Left lung (tissue), 10 donors: ENCODE measurements around the gene UBR7. TPM values are rescaled to one million over a fixed set of nuclear protein-coding genes. Genes with fewer than 3 reads are reported as not detected.

Experiments
- ATAC-seq: fragments of 200-7000 bp; cut with Tn5 transposase; one replicate; pipeline ENCODE4 v1.9.1; 2020; ENCODE audit warnings: moderate library complexity
- DNase-seq, 4 donors: peaks; one replicate each; pipeline ENCODE4 v3.0.0-alpha.2; 2013 to 2020
- H3K27ac ChIP-seq, 2 donors: fragments of 200-600 bp; sonication (generic) in 1 of 2; one replicate each; pipeline versions ENCODE4 v1.5.0 to v1.8.0; 2020 to 2021
- H3K27me3 ChIP-seq, 2 donors: fragments of 200-600 bp; sonication (generic) in 1 of 2; one replicate each; pipeline versions ENCODE4 v1.5.0 to v1.8.0; 2020 to 2021
- H3K36me3 ChIP-seq, 2 donors: fragments of 200-600 bp; sonication (generic) in 1 of 2; one replicate each; pipeline versions ENCODE4 v1.5.0 to v1.8.0; 2020 to 2021
- H3K4me1 ChIP-seq, 2 donors: fragments of 200-600 bp; one replicate each; pipeline ENCODE4 v1.8.0; 2021
- H3K4me3 ChIP-seq, 2 donors: fragments of 200-600 bp; sonication (generic) in 1 of 2; one replicate each; pipeline versions ENCODE4 v1.5.0 to v1.8.0; 2020 to 2021; ENCODE audit warnings: mild to moderate bottlenecking in 1 of 2
- H3K9me3 ChIP-seq, 2 donors: fragments of 200-600 bp; sonication (generic) in 1 of 2; one replicate each; pipeline versions ENCODE4 v1.5.0 to v1.8.0; 2020 to 2021
- intact Hi-C, 2 donors: fragments of 100-400 bp; cut with DNase I; formaldehyde crosslinking; loops; one replicate each; pipeline versions ENCODE4 v1.11.2 to v1.14.2; 2022
- polyA plus RNA-seq, 6 donors: library from polyadenylated mRNA; unstranded; fragments of 120-200 nt; gene quantifications; one replicate each; pipeline ENCODE4 v1.2.1, GENCODE V29; 2013; ENCODE audit not compliant: insufficient read length in 6 of 6
- total RNA-seq, 2 donors: library from RNA; stranded (reverse); fragmentation: NEBNext Ultra II Directional; extraction: Animal tissue kit (Norgen Biotek cat#: 25700); gene quantifications; one replicate each; pipeline ENCODE4 v1.2.1, GENCODE V29; 2021
- TF ChIP-seq, protein P1 (sequence below), 2 donors: fragments of 200-600 bp; sonication (generic) in 1 of 2; IDR thresholded peaks; one replicate each; pipeline versions ENCODE4 v1.5.0 to v1.8.0; 2021; ENCODE audit warnings: antibody characterized with exemption in 2 of 2
- donor health status: DM: no; HTN: yes; CAD: no.
- donor health status: DM: no; HTN: no; CAD: no.

Gene UBR7
- total and polyA plus RNA-seq, 8 donors, result 19.4 to 37.3 (median 30.4) TPM

DNA sequence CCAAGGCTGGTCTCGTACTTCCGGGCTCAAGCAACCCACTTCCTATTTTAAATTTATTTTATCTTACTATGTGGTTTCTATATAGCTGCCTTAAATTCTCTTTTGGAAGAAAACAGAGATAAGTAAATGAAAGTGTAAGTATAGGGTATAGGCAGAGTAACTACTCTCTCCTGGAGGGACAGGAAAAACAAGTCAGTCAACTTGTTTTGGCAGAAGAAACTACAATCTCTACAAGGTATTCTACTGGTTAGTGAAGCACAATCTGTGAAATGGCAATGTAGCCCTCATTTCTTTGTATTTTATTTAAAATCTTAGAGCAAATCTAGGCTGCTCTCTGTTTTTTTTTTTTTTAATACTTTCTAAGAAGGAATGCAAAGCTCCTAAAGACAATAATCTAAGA is 55.4 kb downstream of the UBR7 start:
- intact Hi-C loops, result no loop called here
- no peaks in the 10 kb centered on the region for H3K9me3 ChIP-seq
- DNase-seq, result no peak
- no peaks in the 10 kb centered on the region for H3K27me3 ChIP-seq
- H3K4me1 ChIP-seq, result peaks cover 0 to 3% of the 10 kb centered on the region in 2 donors
- no peak overlapping the region for H3K27ac ChIP-seq
- no peak overlapping the region for H3K4me3 ChIP-seq
- peaks cover 0 to 45% of the 10 kb centered on the region in 2 donors for H3K36me3 ChIP-seq
- no peak for ATAC-seq
- TF ChIP-seq, protein P1, sequence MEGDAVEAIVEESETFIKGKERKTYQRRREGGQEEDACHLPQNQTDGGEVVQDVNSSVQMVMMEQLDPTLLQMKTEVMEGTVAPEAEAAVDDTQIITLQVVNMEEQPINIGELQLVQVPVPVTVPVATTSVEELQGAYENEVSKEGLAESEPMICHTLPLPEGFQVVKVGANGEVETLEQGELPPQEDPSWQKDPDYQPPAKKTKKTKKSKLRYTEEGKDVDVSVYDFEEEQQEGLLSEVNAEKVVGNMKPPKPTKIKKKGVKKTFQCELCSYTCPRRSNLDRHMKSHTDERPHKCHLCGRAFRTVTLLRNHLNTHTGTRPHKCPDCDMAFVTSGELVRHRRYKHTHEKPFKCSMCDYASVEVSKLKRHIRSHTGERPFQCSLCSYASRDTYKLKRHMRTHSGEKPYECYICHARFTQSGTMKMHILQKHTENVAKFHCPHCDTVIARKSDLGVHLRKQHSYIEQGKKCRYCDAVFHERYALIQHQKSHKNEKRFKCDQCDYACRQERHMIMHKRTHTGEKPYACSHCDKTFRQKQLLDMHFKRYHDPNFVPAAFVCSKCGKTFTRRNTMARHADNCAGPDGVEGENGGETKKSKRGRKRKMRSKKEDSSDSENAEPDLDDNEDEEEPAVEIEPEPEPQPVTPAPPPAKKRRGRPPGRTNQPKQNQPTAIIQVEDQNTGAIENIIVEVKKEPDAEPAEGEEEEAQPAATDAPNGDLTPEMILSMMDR (IDR thresholded peaks at IDR 0.05), result no peak

DNA sequence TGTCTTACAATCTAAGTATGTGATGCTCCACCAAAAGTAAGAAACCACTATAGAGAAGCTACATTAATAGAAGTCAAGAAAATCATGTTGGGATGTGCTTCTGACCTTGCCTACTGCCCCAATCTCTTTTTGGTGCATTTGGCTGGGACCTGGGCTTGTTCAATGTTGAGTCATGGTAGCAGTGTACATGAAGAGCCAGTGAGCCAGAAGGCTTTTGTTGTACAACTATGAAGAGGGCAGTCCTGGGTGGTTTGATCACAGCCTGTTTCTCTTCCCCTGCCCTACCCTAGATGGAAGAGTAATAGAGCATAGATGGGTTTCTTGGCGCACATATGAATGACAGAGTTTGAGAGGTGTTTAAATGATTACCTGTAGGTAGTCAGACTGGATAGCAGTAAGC is 56.4 kb downstream of the UBR7 start:
- Histone ChIP-seq H3K9me3 (no peaks in the 10 kb centered on the region), H3K27me3 (no peaks in the 10 kb centered on the region), H3K27ac (no peak overlapping the region), H3K4me3 (no peak overlapping the region), H3K36me3 (peaks cover 0 to 45% of the 10 kb centered on the region in 2 donors), H3K4me1 (peaks cover 0 to 3% of the 10 kb centered on the region in 2 donors)
- TF ChIP-seq, protein P1 (IDR thresholded peaks at IDR 0.05), result no peak
- no peak for DNase-seq
- ATAC-seq, result no peak
- intact Hi-C loops, result no loop called here

DNA sequence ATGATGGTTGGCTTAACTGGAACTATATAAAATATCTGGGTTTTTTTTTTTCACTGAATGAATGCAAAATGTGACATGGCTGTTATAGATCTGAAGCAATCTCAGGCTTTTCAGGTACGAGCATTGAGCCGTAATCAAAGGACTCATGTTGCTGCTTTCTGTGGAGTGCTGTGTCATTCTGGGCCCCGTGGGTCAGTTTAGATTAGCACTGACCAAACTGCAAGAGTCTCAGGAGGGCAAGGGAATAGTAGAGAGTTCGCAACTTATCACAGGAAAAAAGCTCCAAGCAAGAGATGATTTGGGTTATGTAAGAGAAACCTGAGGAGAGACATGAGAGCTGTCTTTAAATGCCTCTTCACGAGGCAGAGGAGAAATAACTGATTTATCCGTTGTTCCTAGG is 59.1 kb downstream of the UBR7 start:
- Histone ChIP-seq H3K36me3 (peaks cover 0 to 25% of the 10 kb centered on the region in 2 donors), H3K9me3 (no peaks in the 10 kb centered on the region), H3K4me1 (peaks cover 0 to 3% of the 10 kb centered on the region in 2 donors), H3K27ac (no peak overlapping the region), H3K27me3 (no peaks in the 10 kb centered on the region), H3K4me3 (no peak overlapping the region)
- DNase-seq (no peak), ATAC-seq (no peak)
- intact Hi-C loops, result no loop called here
- TF ChIP-seq, protein P1 (IDR thresholded peaks at IDR 0.05), result no peak

DNA sequence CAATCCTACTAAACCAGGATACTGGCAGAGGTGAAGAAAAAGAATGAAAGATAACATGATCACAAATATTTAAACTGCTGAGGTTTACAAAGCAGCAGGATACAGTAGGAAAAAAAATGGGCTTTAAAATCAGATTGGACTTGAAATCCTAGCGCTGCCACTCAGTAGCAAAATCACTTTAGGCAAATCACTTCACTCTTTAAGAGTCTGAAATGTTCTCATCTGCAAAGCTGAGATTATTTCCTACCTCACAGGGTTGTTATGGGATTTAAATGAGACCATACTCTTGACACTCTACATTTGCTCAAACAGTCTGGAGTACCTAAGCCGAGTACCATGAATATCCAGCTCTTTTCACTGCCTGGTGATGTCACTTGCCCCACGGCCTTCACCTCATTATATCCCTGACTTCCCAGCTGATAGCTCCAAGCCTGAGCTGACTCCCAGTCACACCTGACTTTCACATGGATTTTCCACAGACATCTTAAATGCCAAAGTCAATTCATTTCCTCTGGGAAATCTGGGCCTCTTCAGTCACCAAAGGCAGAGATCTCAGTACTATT is 60.2 kb downstream of the UBR7 start:
- intact Hi-C loops, result no loop called here
- Histone ChIP-seq H3K4me3 (no peak overlapping the region), H3K36me3 (peaks cover 0 to 14% of the 10 kb centered on the region in 2 donors), H3K9me3 (no peaks in the 10 kb centered on the region), H3K27ac (no peak overlapping the region), H3K27me3 (no peaks in the 10 kb centered on the region), H3K4me1 (peaks cover 0 to 12% of the 10 kb centered on the region in 2 donors)
- no peak for DNase-seq
- TF ChIP-seq, protein P1 (IDR thresholded peaks at IDR 0.05), result no peak
- ATAC-seq, result peak; percentile 81

DNA sequence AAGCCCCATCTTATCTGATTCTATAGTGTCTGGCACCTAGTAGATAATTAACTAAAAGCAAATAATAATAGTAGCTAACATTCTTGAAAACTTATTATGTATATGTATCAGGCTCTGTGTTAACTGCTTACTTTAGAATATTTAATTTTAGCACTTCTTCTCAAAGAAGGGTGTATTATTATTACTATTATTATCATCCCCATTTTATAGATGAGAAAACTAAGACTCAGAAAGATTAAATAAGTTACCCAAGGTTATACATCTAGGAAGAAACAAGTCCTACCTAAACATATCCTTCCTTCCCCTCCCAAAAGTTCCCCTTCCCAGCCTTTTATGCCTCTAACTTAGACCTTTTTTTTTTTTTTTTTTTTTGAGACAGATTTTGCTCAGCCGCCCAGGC is 61.4 kb downstream of the UBR7 start:
- H3K36me3 ChIP-seq, result peaks cover 0 to 4% of the 10 kb centered on the region in 2 donors
- intact Hi-C loops, result no loop called here
- no peak for ATAC-seq

More for the DNA sequence above, 61.4 kb downstream of the UBR7 start:
- Histone ChIP-seq H3K27me3 (no peaks in the 10 kb centered on the region), H3K27ac (no peak overlapping the region), H3K9me3 (no peaks in the 10 kb centered on the region), H3K4me1 (peaks cover 0 to 12% of the 10 kb centered on the region in 2 donors), H3K4me3 (no peak overlapping the region)
- TF ChIP-seq, protein P1 (IDR thresholded peaks at IDR 0.05), result no peak
- no peak for DNase-seq
